ENCODE data around the gene GALR2. TPM values are rescaled to one million over a fixed set of nuclear protein-coding genes. Genes with fewer than 3 reads are reported as not detected.

Gene GALR2
- total and polyA plus RNA-seq, 10 of the 15 experiments (the other 5 are each of a cell fraction or from before 2014, with no cell fraction given): 0.06 to 1.2 (median 0.22) TPM; not detected in 5

- Histone ChIP-seq H3K9ac (ENCODE audit: control insufficient read depth, insufficient read depth, low read length) (no peak within 1 kb of the TSS), H3K27ac (ENCODE audit: control insufficient read depth, insufficient read depth) (no peak within 1 kb of the TSS), H3K79me2 (ENCODE audit: control insufficient read depth, insufficient read depth, low read length) (no peaks in the 10 kb centered on the region), H3K4me1 (ENCODE audit: control insufficient read depth, insufficient read depth, low read length) (no peaks in the 10 kb centered on the region), H2AFZ (ENCODE audit: control insufficient read depth, low read depth, low read length) (no peak within 1 kb of the TSS), H4K20me1 (ENCODE audit: control insufficient read depth, insufficient read depth) (no peaks in the 10 kb centered on the region), H3K27me3 (replicated peaks in 1 of 2; ENCODE audit: control insufficient read depth in 2 of 2, insufficient read depth in 2 of 2, low read length in 1 of 2) (peaks cover 7 to 26% of the 10 kb centered on the region in 2 experiments; a peak in 3 of 4 replicates), H3K4me2 (ENCODE audit: control insufficient read depth, insufficient read depth) (no peak within 1 kb of the TSS), H3K9me3 (replicated peaks; ENCODE audit: control insufficient read depth, insufficient read depth, low read length) (no peaks in the 10 kb centered on the region), H3K36me3 (ENCODE audit: control insufficient read depth in 2 of 2, insufficient read depth in 2 of 2, low read length in 1 of 2) (peaks cover 0 to 1% of the 10 kb centered on the region in 2 experiments; a peak in 1 of 4 replicates), H3K4me3 (no peak within 1 kb of the TSS)
- TF ChIP-seq TCF3 (IDR thresholded peaks at IDR 0.05; ENCODE audit: borderline replicate concordance, insufficient read depth, low read depth, low read length) (0 out of 2 replicates have a peak, but pooled peaks have one; percentile 2), RAD21 (IDR thresholded peaks at IDR 0.05; ENCODE audit: insufficient read depth, low read depth, low read length) (no peak), POLR2A (IDR thresholded peaks at IDR 0.05; ENCODE audit: low read depth, low read length) (0 out of 2 replicates have a peak, but pooled peaks have one; percentile 2)
- POLR2A ChIA-PET: interaction anchor here (0.8 kb wide), 1 partner anchor 232 kb away, joined by 3 read pairs; no protein-coding TSS in a partner anchor
- DNase-seq (ENCODE audit: low read depth, low spot score) (no peak), ATAC-seq (no peak), FAIRE-seq (no peak)
- RAD21 ChIA-PET (ENCODE audit: unreplicated experiment): no interaction called here
- CTCF ChIA-PET: interaction anchor here (1.1 kb wide), 1 partner anchor 65 kb away, joined by 3 read pairs; no protein-coding TSS in a partner anchor
- WGBS (ENCODE audit: insufficient coverage, insufficient replicate concordance, low lambda C conversion rate, missing lambda C conversion rate): 46% methylated on average over 17 of the region's 17 CpGs
- in situ Hi-C loops (cut with MboI) (no loop called here), intact Hi-C loops (cut with micrococcal nuclease; ENCODE audit: unreplicated experiment) (no loop called here)
- no TSS peak for BruUV-seq (replicated peaks)
- SMC1A ChIA-PET (ENCODE audit: uncharacterized antibody, unreplicated experiment): no interaction called here
Measured at GRCh38 chr17:76078860-76079534, 4.4 kb downstream of the GALR2 start, which contains the start of gene ZACN. Gene ZACN, plus strand, starts transcription at chr17:76079182. Its CDS starts 83 bp downstream, at chr17:76079265.

GRCh38 chr17:76079535-76079955 lies 5.0 kb downstream of the GALR2 start:
- no TSS peak for BruUV-seq (replicated peaks)
- in situ Hi-C loops (cut with MboI) (no loop called here), intact Hi-C loops (cut with micrococcal nuclease; ENCODE audit: unreplicated experiment) (no loop called here)
- ChIA-PET SMC1A (ENCODE audit: uncharacterized antibody, unreplicated experiment) (no interaction called here), POLR2A (interaction anchor here (0.6 kb wide), 1 partner anchor 279 kb away, joined by 5 read pairs; no protein-coding TSS in a partner anchor), CTCF (interaction anchor here (0.6 to 1.1 kb wide), 2 partner anchors 41 to 66 kb away, joined by 3 read pairs; no protein-coding TSS in a partner anchor), RAD21 (ENCODE audit: unreplicated experiment) (no interaction called here)
- no peaks in the 10 kb centered on the region for H4K20me1 ChIP-seq (ENCODE audit: control insufficient read depth, insufficient read depth)
- no peaks in the 10 kb centered on the region for H3K79me2 ChIP-seq (ENCODE audit: control insufficient read depth, insufficient read depth, low read length)
- H3K4me3 ChIP-seq: no peak overlapping the region
- H3K27me3 ChIP-seq (replicated peaks in 1 of 2; ENCODE audit: control insufficient read depth in 2 of 2, insufficient read depth in 2 of 2, low read length in 1 of 2): peaks cover 7 to 26% of the 10 kb centered on the region in 2 experiments; a peak in 3 of 4 replicates
- peaks cover 1 to 3% of the 10 kb centered on the region in 2 experiments; a peak in 1 of 4 replicates for H3K36me3 ChIP-seq (ENCODE audit: control insufficient read depth in 2 of 2, insufficient read depth in 2 of 2, low read length in 1 of 2)
- no peak overlapping the region for H3K4me2 ChIP-seq (ENCODE audit: control insufficient read depth, insufficient read depth)
- WGBS (ENCODE audit: insufficient coverage, insufficient replicate concordance, low lambda C conversion rate, missing lambda C conversion rate): 22% methylated on average over 9 of the region's 9 CpGs
- FAIRE-seq (no peak), ATAC-seq (no peak), DNase-seq (ENCODE audit: low read depth, low spot score) (no peak)
- H2AFZ ChIP-seq (ENCODE audit: control insufficient read depth, low read depth, low read length): no peak overlapping the region
- H3K4me1 ChIP-seq (ENCODE audit: control insufficient read depth, insufficient read depth, low read length): no peaks in the 10 kb centered on the region
- no peaks in the 10 kb centered on the region for H3K9me3 ChIP-seq (replicated peaks; ENCODE audit: control insufficient read depth, insufficient read depth, low read length)
- no peak overlapping the region for H3K27ac ChIP-seq (ENCODE audit: control insufficient read depth, insufficient read depth)
- no peak overlapping the region for H3K9ac ChIP-seq (ENCODE audit: control insufficient read depth, insufficient read depth, low read length)
- TF ChIP-seq NFXL1 (IDR thresholded peaks at IDR 0.05; ENCODE audit: borderline replicate concordance): no peak
- TF ChIP-seq SREBF1 (IDR thresholded peaks at IDR 0.05; ENCODE audit: low read length): no peak
- TF ChIP-seq SRF (IDR thresholded peaks at IDR 0.05; ENCODE audit: low read depth in 2 of 2, low read length in 2 of 2): no peak
- no peak for TF ChIP-seq ZNF592 (IDR thresholded peaks at IDR 0.05)
- no peak for TF ChIP-seq ZBTB33 (IDR thresholded peaks at IDR 0.05)
- TF ChIP-seq ZNF622 (IDR thresholded peaks at IDR 0.05): no peak
- TF ChIP-seq SMAD5 (IDR thresholded peaks at IDR 0.05; ENCODE audit: low read depth): no peak

Measured in GM12878 (cell line).